Mucosa of descending colon (tissue), 3 donors: ENCODE results near the gene CNDP2. TPM values are rescaled to one million over a fixed set of nuclear protein-coding genes. Genes with fewer than 3 reads are reported as not detected.

Experiments used
- ATAC-seq: fragments of 200-7000 bp; cut with Tn5 transposase; one replicate; pipeline ENCODE4 v1.9.1; 2020; ENCODE audit warnings: mild to moderate bottlenecking, moderate library complexity
- DNase-seq, 3 donors: peaks; one replicate each; pipeline ENCODE4 v3.0.0-alpha.2; 2020
- H3K36me3 ChIP-seq: fragments of 200-600 bp; one replicate; pipeline ENCODE4 v1.8.0; 2021; ENCODE audit warnings: low read depth, mild to moderate bottlenecking
- H3K4me1 ChIP-seq: fragments of 200-600 bp; one replicate; pipeline ENCODE4 v1.8.0; 2021; ENCODE audit warnings: low read depth, mild to moderate bottlenecking
- H3K4me3 ChIP-seq: fragments of 200-600 bp; one replicate; pipeline ENCODE4 v1.8.0; 2021; ENCODE audit warnings: mild to moderate bottlenecking
- H3K9me3 ChIP-seq: fragments of 200-600 bp; one replicate; pipeline ENCODE4 v1.8.0; 2021; ENCODE audit warnings: mild to moderate bottlenecking
- CTCF ChIP-seq: fragments of 200-600 bp; IDR thresholded peaks from one replicate; pipeline ENCODE4 v1.8.0; 2022; ENCODE audit warnings: antibody characterized with exemption, mild to moderate bottlenecking
- intact Hi-C, 2 donors: fragments of 100-400 bp; cut with DNase I in 1 of 2; cut with micrococcal nuclease in 1 of 2; formaldehyde crosslinking; loops; one replicate each; pipeline versions ENCODE4 v1.11.0 to v1.11.1; 2022; cut with DNase I, micrococcal nuclease
- total RNA-seq, 3 donors: library from RNA; stranded (reverse); fragmentation: NEBNext Ultra II Directional in 2 of 3; extraction: Animal tissue kit (Norgen Biotek cat#: 25700) in 2 of 3; gene quantifications; one replicate each; pipeline versions ENCODE4 v1.2.1 to v1.2.4, GENCODE V29; 2021 to 2023
- donor health status: DM: no; HTN: no; CAD: no; lungs with moderate emphysema.
- donor health status: DM: no; HTN: no; CAD: no.
- donor health status: DM: no; HTN: yes; CAD: no.

Gene CNDP2
- total RNA-seq, 3 donors from 2014 or later, result 148 to 263 (median 244) TPM

- TF ChIP-seq CTCF, result no peak
- no peak overlapping the region for H3K4me3 ChIP-seq
- no peak for ATAC-seq
- no peaks in the 10 kb centered on the region for H3K4me1 ChIP-seq
- H3K36me3 ChIP-seq, result no peaks in the 10 kb centered on the region
- no peaks in the 10 kb centered on the region for H3K9me3 ChIP-seq
- intact Hi-C loops, result no loop called here
- DNase-seq, result no peak
These were observed 32.9 kb upstream of the CNDP2 start for GRCh38 chr18:74463254-74463653.

DNA sequence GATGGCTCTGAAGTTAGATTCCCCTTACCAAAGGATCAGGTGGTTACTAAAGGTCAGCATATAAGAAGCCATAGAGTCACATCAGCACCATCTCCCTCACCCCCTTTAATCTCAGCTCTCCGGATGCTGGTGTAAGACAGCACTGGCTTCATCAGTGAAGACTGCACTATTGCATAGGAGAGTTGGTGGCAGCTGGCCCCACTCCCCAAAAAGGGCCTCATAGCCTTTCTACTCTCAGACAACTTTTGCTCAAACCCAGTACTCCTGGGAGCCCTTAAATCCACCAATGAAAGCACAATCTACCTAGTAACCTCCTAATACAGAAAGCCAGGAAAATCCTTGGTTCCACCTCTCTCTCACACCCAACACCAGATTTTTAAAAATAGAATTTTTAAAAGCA lies 32.2 kb upstream of the CNDP2 start:
- DNase-seq (no peak), ATAC-seq (no peak)
- Histone ChIP-seq H3K9me3 (no peaks in the 10 kb centered on the region), H3K4me3 (no peak overlapping the region), H3K36me3 (no peaks in the 10 kb centered on the region), H3K4me1 (no peaks in the 10 kb centered on the region)
- no peak for TF ChIP-seq CTCF
- intact Hi-C loops, result no loop called here

DNA sequence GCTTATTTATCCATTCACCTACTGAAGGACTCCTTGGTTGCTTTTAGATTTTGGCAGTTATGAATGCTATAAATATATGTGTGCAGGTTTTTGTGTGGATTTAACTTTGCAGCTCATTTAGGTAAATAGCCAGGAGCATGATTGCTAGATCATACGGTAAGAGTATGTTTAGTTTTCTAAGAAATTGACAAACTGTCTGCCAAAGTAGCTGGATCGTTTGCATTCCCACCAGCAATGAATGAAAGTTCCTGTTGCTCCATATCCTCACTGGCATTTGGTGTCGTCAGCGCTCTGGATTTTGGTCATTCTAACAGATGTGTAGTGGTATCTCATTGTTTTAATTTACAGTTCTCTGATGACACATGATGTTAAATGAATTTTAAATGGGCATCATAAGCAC lies 30.4 kb upstream of the CNDP2 start:
- no peaks in the 10 kb centered on the region for H3K36me3 ChIP-seq
- intact Hi-C loops, result no loop called here
- H3K9me3 ChIP-seq, result no peaks in the 10 kb centered on the region
- H3K4me1 ChIP-seq, result no peaks in the 10 kb centered on the region
- H3K4me3 ChIP-seq, result no peak overlapping the region
- no peak for TF ChIP-seq CTCF
- DNase-seq (no peak), ATAC-seq (no peak)

DNA sequence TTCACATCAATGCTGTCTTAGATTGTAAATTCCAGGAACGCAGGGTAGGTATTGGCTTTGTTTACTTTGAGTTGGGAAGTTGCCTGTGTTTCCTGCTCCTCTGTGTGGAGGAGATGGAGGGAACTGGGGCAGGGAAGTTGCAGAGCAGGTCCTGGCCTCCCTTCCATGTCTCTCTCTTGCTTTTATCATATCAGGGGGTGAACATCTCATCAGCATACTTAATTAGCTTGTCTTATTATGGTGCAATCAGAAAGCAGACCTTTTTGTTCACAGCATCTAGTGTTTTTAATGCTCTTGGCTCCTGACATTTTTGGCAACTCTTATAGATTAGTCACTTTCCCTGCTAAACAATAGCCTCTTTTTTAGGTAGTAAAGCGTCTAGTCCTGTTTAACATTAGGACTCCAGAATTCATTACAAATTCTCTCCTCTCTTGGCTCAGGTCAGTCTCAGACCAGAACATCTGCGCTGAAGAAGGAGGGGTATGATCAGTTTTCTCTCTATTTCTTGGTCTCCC lies 27.6 kb upstream of the CNDP2 start:
- TF ChIP-seq CTCF, result no peak
- intact Hi-C loops, result no loop called here
- H3K4me1 ChIP-seq, result no peaks in the 10 kb centered on the region
- no peaks in the 10 kb centered on the region for H3K9me3 ChIP-seq
- ATAC-seq (peak; percentile 70), DNase-seq (no peak)
- no peak overlapping the region for H3K4me3 ChIP-seq
- H3K36me3 ChIP-seq, result no peaks in the 10 kb centered on the region

DNA sequence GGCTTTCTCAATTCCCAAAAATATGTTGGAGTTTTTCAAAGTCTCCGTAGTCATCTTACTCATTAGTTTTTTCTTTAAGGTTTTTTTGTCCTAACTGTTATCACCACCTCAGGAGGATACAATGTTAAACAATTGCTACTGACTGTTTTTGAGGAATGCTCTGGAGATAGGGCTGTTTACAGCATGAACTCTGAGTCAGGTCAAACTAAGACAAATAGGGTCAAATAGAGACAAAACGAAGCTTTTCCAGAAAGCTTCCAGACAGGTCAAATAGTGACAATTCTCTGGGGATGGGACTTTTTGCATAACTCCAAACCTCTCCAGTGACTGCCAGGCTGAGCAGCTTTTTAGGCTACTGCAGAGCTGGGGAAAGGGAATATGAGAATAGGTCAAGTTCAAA lies 23.9 kb upstream of the CNDP2 start:
- H3K4me3 ChIP-seq, result no peak overlapping the region
- no peaks in the 10 kb centered on the region for H3K4me1 ChIP-seq
- H3K9me3 ChIP-seq, result no peaks in the 10 kb centered on the region
- DNase-seq (no peak), ATAC-seq (no peak)
- TF ChIP-seq CTCF, result no peak
- H3K36me3 ChIP-seq, result no peaks in the 10 kb centered on the region
- intact Hi-C loops, result no loop called here
